Endothelial cell (in vitro differentiated cells): Measurements from ENCODE around the gene BTK. TPM values are rescaled to one million over a fixed set of nuclear protein-coding genes. Genes with fewer than 3 reads are reported as not detected.

Source experiments
- DNase-seq: peaks from one replicate; pipeline ENCODE4 v3.0.0; 2021; ENCODE audit warnings: low spot score
- H3K27ac Mint-ChIP-seq: one replicate; pipeline ENCODE4 v1.8.0; 2021; ENCODE audit warnings: mixed read lengths, inconsistent platforms; ENCODE audit not compliant: unreplicated experiment
- H3K27me3 Mint-ChIP-seq: one replicate; pipeline ENCODE4 v1.8.0; 2021; ENCODE audit warnings: mild to moderate bottlenecking, moderate library complexity, mixed read lengths, inconsistent platforms; ENCODE audit not compliant: unreplicated experiment
- H3K36me3 Mint-ChIP-seq: one replicate; pipeline ENCODE4 v1.8.0; 2021; ENCODE audit warnings: mild to moderate bottlenecking, low read depth, mixed read lengths, inconsistent platforms; ENCODE audit not compliant: unreplicated experiment
- H3K4me1 Mint-ChIP-seq: one replicate; pipeline ENCODE4 v1.8.0; 2021; ENCODE audit warnings: mild to moderate bottlenecking, mixed read lengths, inconsistent platforms; ENCODE audit not compliant: unreplicated experiment
- H3K4me3 Mint-ChIP-seq: one replicate; pipeline ENCODE4 v1.8.0; 2021; ENCODE audit warnings: mild to moderate bottlenecking, mixed read lengths, inconsistent platforms; ENCODE audit not compliant: unreplicated experiment
- H3K9me3 Mint-ChIP-seq: one replicate; pipeline ENCODE4 v1.8.0; 2021; ENCODE audit warnings: mixed read lengths, inconsistent platforms; ENCODE audit not compliant: unreplicated experiment
- total RNA-seq: library from RNA; stranded (reverse); fragmentation: NEBNext Ultra II Directional; extraction: Animal tissue kit (Norgen Biotek cat#: 25700); gene quantifications from one replicate; pipeline ENCODE4 v1.2.1, GENCODE V29; 2021; ENCODE audit not compliant: unreplicated experiment
- TF ChIP-seq, protein P1 (sequence below): fragments of 200-600 bp; sonication (generic); IDR thresholded peaks from one replicate; pipeline ENCODE4 v1.5.0; 2021; ENCODE audit warnings: antibody characterized with exemption; ENCODE audit not compliant: unreplicated experiment

The BTK gene
- total RNA-seq, 1 donor from 2014 or later = 9.4 TPM

DNA sequence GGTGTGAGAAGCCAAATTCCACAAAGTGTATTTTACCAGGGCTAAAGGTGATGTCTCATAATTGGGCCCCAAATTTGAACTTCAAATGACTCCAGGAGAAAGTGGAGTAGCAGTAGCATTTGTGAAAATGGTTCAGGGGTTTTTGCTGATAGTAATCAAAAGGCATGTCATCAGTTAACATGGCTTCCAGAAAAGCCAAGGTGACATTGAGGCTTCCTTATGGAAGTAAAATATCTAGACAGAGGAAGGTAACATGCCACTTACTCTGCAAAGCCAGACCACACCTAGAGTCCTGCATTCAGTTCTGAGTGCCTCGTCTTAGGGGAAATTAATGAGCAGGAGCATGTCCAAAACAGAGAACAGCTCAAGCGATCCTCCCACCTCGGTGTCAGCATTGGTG, 2.6 kb upstream of the BTK start:
- no peak for DNase-seq
- Mint-ChIP-seq H3K4me3 (no peak overlapping the region), H3K36me3 (no peaks in the 10 kb centered on the region), H3K27ac (no peak overlapping the region), H3K9me3 (no peaks in the 10 kb centered on the region), H3K4me1 (peaks cover 15% of the 10 kb centered on the region), H3K27me3 (peaks cover 2% of the 10 kb centered on the region)
- TF ChIP-seq, protein P1, sequence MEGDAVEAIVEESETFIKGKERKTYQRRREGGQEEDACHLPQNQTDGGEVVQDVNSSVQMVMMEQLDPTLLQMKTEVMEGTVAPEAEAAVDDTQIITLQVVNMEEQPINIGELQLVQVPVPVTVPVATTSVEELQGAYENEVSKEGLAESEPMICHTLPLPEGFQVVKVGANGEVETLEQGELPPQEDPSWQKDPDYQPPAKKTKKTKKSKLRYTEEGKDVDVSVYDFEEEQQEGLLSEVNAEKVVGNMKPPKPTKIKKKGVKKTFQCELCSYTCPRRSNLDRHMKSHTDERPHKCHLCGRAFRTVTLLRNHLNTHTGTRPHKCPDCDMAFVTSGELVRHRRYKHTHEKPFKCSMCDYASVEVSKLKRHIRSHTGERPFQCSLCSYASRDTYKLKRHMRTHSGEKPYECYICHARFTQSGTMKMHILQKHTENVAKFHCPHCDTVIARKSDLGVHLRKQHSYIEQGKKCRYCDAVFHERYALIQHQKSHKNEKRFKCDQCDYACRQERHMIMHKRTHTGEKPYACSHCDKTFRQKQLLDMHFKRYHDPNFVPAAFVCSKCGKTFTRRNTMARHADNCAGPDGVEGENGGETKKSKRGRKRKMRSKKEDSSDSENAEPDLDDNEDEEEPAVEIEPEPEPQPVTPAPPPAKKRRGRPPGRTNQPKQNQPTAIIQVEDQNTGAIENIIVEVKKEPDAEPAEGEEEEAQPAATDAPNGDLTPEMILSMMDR = no peak

DNA sequence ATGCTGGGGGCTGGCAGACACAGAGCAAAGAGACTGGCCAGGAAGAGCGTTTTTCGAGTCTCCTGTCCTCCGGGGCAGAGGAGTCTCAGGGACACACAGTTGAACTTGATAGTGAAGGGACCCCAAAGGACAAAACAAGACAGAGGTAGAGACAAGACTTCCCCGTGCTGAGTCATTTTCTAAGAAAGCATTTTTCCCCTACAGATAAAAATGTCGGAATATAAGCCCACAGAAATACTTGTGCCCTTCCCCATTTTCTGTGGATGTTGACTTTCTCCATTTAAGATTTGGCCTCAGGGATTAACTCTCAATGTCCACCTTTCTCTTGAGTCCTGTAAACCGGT, 523 bp upstream of the BTK start:
- DNase-seq = no peak
- H3K27me3 Mint-ChIP-seq = peaks cover 2% of the 10 kb centered on the region
- no peak overlapping the region for H3K27ac Mint-ChIP-seq
- no peaks in the 10 kb centered on the region for H3K9me3 Mint-ChIP-seq
- no peak overlapping the region for H3K4me3 Mint-ChIP-seq
- TF ChIP-seq, protein P1 = no peak
- H3K36me3 Mint-ChIP-seq = no peaks in the 10 kb centered on the region
- H3K4me1 Mint-ChIP-seq = peaks cover 12% of the 10 kb centered on the region

DNA sequence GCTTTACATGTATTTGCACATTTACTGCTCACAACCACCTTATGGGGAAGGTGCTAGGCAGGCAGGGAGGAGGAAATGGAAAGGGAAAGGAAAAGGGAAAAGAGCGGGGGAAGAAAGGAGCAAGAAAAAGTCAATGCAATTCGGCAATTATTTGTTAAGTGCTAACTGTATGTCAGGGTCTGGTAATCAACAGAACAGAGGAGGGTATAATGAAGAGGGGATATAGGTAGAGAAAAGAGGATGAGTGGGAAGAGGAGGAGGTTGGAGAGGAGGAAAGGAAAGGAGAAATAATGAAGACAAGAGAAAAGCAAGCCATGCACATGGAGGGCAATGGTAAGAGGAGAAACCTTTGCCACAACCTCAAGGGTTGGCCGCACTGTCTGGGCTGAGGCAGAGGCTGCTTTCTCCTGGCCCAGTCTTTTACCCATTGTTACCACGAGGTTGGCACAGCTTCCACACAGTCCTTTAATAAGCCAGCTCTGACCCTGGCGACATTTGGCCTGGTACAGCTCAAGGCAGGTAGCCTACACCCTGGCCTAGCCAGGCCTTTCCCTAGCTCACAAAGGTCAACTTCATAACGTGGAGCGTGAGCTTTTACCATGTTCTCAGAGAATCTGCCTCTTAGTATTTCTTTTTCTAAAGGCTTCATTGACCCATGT, 836 bp downstream of the BTK start:
- no peak for DNase-seq
- Mint-ChIP-seq H3K9me3 (no peaks in the 10 kb centered on the region), H3K27ac (no peak overlapping the region), H3K36me3 (no peaks in the 10 kb centered on the region), H3K4me3 (no peak overlapping the region), H3K4me1 (peaks cover 12% of the 10 kb centered on the region), H3K27me3 (peaks cover 2% of the 10 kb centered on the region)
- TF ChIP-seq, protein P1 = no peak

DNA sequence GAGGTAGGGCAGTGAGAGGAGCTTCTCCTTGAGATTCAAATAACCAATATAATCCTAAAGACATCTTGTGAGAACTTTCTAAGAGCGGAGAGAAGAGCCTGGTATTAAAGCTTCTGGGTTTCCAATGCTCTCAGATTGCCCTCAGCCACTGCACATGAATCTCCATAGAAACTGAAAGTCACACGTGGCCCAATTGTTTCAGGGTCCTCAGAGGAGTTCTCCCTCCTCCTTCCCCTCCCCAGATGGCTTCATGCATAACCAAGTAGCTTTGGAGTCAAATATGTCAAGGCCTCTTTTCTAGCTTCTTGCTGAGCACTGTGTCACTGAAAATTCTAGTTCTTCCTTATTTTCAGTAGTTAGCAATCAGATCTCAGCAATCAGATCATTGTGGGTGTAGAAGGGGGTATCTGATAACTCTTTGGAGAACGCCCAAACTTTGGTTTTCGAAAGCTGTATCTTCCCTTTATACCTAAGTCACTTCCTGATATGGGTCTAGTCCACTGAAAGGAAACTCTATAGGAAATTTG, 2.2 kb downstream of the BTK start:
- no peaks in the 10 kb centered on the region for H3K9me3 Mint-ChIP-seq
- peaks cover 19% of the 10 kb centered on the region for H3K4me1 Mint-ChIP-seq
- H3K36me3 Mint-ChIP-seq = no peaks in the 10 kb centered on the region
- no peak overlapping the region for H3K27ac Mint-ChIP-seq
- no peak overlapping the region for H3K4me3 Mint-ChIP-seq
- H3K27me3 Mint-ChIP-seq = peaks cover 6% of the 10 kb centered on the region
- no peak for DNase-seq
- TF ChIP-seq, protein P1 = no peak

DNA sequence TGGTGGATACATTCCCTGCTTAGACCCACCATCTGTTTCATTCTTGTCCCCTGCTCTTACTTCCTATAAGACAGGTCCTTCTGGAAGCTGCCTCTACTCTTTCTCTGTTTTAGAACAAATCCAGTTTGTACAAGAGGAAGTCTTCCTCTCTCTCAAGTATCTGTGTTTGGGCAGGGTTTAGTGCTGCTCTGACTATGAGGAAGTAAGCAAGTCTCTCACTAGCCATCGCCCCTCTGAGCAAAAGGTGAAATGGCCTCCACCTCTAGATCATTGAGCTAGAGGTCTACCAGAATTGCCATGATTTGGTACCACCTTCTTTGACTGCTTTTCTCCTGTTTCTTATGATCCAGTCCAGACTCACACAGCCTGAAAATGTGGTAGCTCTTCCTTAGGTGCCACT, 8.4 kb downstream of the BTK start:
- H3K27me3 Mint-ChIP-seq = peaks cover 4% of the 10 kb centered on the region
- no peaks in the 10 kb centered on the region for H3K9me3 Mint-ChIP-seq
- H3K4me3 Mint-ChIP-seq = no peak overlapping the region
- no peak overlapping the region for H3K27ac Mint-ChIP-seq
- peaks cover 6% of the 10 kb centered on the region for H3K4me1 Mint-ChIP-seq
- TF ChIP-seq, protein P1 = no peak
- no peak for DNase-seq
- H3K36me3 Mint-ChIP-seq = no peaks in the 10 kb centered on the region
